Gastroesophageal sphincter (tissue), 3 donors: ENCODE results near the gene FURIN.

Source experiments
- POLR2A ChIP-seq, 2 donors: fragments of 450-650 bp; IDR thresholded peaks; one replicate each; pipeline ENCODE4 v1.6.1; 2017; ENCODE audit warnings: antibody characterized with exemption in 2 of 2, mild to moderate bottlenecking in 2 of 2, moderate library complexity in 1 of 2
- POLR2AphosphoS5 ChIP-seq: sonication (generic); formaldehyde crosslinking; IDR thresholded peaks from one replicate; pipeline ENCODE4 v1.6.1; 2017; ENCODE audit warnings: antibody characterized with exemption
- TF ChIP-seq, protein P1 (sequence below), 4 experiments: fragments of 200-600 bp in 2 of 4; fragments of 450-650 bp in 2 of 4; sonication (generic) in 1 of 4; IDR thresholded peaks; one replicate each; pipeline ENCODE4 v1.5.1; 2017 to 2019; ENCODE audit warnings: antibody characterized with exemption in 4 of 4, mild to moderate bottlenecking in 2 of 4, moderate library complexity in 2 of 4

DNA sequence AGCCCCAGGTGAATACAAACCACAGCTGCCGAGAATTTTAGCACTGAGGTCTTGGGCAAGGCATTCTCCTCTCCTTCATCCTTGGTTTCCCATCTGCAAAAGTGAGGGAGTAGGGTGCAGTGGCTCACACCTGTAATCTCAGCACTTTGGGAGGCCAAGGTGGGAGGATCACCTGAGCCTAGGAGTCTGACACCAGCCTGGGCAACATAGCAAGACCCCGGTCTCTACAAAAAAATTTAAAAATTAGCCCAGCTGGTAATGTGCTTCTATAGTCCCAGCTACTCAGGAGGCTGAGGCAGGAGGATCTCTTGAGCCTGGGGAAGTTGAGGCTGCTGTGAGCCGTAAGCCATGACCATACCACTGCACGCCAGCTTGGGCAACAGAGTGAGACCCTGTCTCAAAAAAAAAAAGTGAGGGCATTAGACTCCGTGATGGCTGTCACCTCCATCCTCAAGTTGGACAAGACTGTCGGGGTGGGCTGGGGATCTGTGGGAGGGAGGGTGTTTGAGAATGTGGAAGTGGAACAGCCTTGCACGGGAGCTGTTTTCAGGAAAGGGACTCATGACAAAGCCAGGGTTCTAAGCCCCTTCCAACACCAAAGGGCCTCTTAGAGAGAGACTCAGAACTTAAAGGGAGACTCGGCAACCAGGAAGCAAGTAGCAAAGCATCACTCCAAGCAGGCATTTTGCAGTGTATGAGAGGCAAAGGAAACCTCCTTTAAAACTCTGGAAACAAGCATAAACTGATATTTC lies 46.0 kb upstream of the FURIN start:
- TF ChIP-seq POLR2AphosphoS5 (no peak), POLR2A (IDR thresholded peaks at IDR 0.05) (no peak)
- TF ChIP-seq, protein P1, sequence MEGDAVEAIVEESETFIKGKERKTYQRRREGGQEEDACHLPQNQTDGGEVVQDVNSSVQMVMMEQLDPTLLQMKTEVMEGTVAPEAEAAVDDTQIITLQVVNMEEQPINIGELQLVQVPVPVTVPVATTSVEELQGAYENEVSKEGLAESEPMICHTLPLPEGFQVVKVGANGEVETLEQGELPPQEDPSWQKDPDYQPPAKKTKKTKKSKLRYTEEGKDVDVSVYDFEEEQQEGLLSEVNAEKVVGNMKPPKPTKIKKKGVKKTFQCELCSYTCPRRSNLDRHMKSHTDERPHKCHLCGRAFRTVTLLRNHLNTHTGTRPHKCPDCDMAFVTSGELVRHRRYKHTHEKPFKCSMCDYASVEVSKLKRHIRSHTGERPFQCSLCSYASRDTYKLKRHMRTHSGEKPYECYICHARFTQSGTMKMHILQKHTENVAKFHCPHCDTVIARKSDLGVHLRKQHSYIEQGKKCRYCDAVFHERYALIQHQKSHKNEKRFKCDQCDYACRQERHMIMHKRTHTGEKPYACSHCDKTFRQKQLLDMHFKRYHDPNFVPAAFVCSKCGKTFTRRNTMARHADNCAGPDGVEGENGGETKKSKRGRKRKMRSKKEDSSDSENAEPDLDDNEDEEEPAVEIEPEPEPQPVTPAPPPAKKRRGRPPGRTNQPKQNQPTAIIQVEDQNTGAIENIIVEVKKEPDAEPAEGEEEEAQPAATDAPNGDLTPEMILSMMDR (IDR thresholded peaks at IDR 0.05) = no peak
